HT-29 (cell line): ENCODE measurements around the gene LGR6. TPM values are rescaled to one million over a fixed set of nuclear protein-coding genes. Genes with fewer than 3 reads are reported as not detected.

Source experiments
- DNase-seq: peaks from one replicate; pipeline ENCODE4 v3.0.0-alpha.2; 2015; ENCODE audit warnings: low spot score
- total RNA-seq: library from RNA; depleted of rRNA; stranded (reverse); fragments of >200 nt; shearing (Covaris generic); gene quantifications from 2 replicates; pipeline ENCODE4 v1.2.3, GENCODE V29; 2014

The LGR6 gene
- total RNA-seq, 1 experiment from 2014 or later: 0.18 TPM

- DNase-seq: no peak
Observed at GRCh38 chr1:202198366-202198724, 4.7 kb downstream of the LGR6 start.

- no peak for DNase-seq
Observed at GRCh38 chr1:202199040-202199889, 5.7 kb downstream of the LGR6 start.

GRCh38 chr1:202200112-202200548 lies 6.5 kb downstream of the LGR6 start:
- DNase-seq: peak; percentile 32

- DNase-seq: no peak
Observed at GRCh38 chr1:202200669-202201068, 7.1 kb downstream of the LGR6 start.

GRCh38 chr1:202201266-202201665 lies 7.7 kb downstream of the LGR6 start:
- no peak for DNase-seq

- no peak for DNase-seq
Observed at GRCh38 chr1:202201971-202202370, 8.4 kb downstream of the LGR6 start.

- no peak for DNase-seq
Observed at GRCh38 chr1:202202500-202203168, 9.0 kb downstream of the LGR6 start.

GRCh38 chr1:202203238-202204039 lies 9.8 kb downstream of the LGR6 start:
- no peak for DNase-seq

GRCh38 chr1:202204065-202204464 lies 10.5 kb downstream of the LGR6 start:
- DNase-seq: no peak

- DNase-seq: no peak
Observed at GRCh38 chr1:202205523-202206190, 12.1 kb downstream of the LGR6 start.

- DNase-seq: peak; percentile 31
Observed at GRCh38 chr1:202207292-202207691, 13.7 kb downstream of the LGR6 start.

- no peak for DNase-seq
Observed at GRCh38 chr1:202208351-202208857, 14.8 kb downstream of the LGR6 start.

- peak; percentile 23 for DNase-seq
Observed at GRCh38 chr1:202210385-202210784, 16.8 kb downstream of the LGR6 start.

GRCh38 chr1:202210969-202211368 lies 17.4 kb downstream of the LGR6 start:
- no peak for DNase-seq

- no peak for DNase-seq
Observed at GRCh38 chr1:202212787-202213186, 19.2 kb downstream of the LGR6 start.

- DNase-seq: peak; percentile 41
Observed at GRCh38 chr1:202213361-202214088, 19.9 kb downstream of the LGR6 start.

- DNase-seq: no peak
Observed at GRCh38 chr1:202214089-202214843, 20.7 kb downstream of the LGR6 start.

GRCh38 chr1:202215472-202216130 lies 22.0 kb downstream of the LGR6 start:
- DNase-seq: no peak

GRCh38 chr1:202216691-202217090 lies 23.1 kb downstream of the LGR6 start:
- DNase-seq: no peak
